Measurements from ENCODE around the gene FAM90A1. TPM values are rescaled to one million over a fixed set of nuclear protein-coding genes. Genes with fewer than 3 reads are reported as not detected.
"Not testable (repeated sequence)": the region's sequence is repeated elsewhere in the genome, so short reads cannot be mapped to it uniquely, and the experiment has no call there.

FAM90A1 gene
- total RNA-seq, 4 donors from 2014 or later: not detected

DNA sequence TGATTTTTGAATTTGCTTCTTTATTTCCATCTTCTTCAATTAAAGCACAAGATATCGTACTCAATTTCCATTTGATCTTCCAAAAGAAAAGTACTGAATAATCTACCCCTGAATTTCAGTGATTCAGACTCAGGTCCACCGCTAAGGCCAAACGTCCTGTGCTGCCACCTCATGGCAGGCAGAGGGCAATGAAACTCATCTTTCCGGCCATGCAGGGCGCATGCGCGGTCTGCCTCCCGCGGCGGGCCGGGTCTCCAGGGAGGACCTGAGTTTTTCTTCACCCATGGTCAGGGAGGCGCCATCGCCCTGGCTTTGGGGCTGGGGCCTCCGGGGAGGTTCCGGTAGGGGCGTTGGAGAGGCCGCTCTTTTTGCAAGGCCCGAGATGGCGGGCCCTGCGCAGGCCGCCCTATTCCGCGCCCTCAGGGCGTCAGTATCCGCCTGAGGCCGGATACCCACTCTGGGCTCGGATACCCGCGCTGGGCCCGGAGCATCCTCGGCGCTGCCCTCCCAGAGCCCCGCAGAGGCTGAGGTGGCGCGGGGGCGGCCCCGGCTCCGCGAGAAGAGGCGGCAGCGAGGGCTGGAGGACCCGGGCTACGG is 47.3 kb downstream of the FAM90A1 start:
- DNase-seq: peak; percentile 39 to 58
- intact Hi-C loops (cut with DNase I; ENCODE audit: low total_unique reads); H3K4me1 ChIP-seq; H3K36me3 ChIP-seq; H3K27me3 ChIP-seq; ATAC-seq; H3K9me3 ChIP-seq; in situ Hi-C loops (cut with MboI; ENCODE audit: low sequenced_read_pairs in 4 of 4): not testable (repeated sequence)
- H3K4me3 ChIP-seq: peak overlapping the region; percentile 66 to 92 (median 86)
- H3K27ac ChIP-seq: peak overlapping the region; percentile 65 to 75 (median 74)
- TF ChIP-seq, protein P1, sequence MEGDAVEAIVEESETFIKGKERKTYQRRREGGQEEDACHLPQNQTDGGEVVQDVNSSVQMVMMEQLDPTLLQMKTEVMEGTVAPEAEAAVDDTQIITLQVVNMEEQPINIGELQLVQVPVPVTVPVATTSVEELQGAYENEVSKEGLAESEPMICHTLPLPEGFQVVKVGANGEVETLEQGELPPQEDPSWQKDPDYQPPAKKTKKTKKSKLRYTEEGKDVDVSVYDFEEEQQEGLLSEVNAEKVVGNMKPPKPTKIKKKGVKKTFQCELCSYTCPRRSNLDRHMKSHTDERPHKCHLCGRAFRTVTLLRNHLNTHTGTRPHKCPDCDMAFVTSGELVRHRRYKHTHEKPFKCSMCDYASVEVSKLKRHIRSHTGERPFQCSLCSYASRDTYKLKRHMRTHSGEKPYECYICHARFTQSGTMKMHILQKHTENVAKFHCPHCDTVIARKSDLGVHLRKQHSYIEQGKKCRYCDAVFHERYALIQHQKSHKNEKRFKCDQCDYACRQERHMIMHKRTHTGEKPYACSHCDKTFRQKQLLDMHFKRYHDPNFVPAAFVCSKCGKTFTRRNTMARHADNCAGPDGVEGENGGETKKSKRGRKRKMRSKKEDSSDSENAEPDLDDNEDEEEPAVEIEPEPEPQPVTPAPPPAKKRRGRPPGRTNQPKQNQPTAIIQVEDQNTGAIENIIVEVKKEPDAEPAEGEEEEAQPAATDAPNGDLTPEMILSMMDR (IDR thresholded peaks at IDR 0.05 in 4 of 5, conservative IDR thresholded peaks at IDR 0.05 in 1 of 5): peak in 4 of 5 experiments; percentile 29 to 72 (median 66)
- TF ChIP-seq POLR2A (IDR thresholded peaks at IDR 0.05): peak in 1 of 2 donors; percentile 14

DNA sequence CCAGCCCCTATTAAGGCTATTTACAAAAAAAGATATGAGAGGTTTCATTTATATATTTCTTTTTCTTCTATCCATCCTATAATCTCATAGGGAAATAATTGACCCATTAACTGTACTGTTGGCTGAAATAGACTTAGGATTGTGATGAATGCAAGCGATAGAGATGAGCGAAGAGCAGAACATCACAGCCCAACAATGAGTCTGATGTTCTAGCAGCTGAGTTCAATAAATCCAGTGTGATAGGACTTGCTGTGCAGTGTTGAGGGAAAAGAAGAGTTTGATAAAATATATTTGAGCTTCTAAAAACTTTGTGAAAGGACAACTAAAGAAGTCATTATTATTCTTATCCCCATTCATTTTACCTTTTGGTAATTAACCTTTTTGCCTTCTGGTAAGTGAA is 54.5 kb downstream of the FAM90A1 start:
- H3K36me3 ChIP-seq; H3K27ac ChIP-seq; DNase-seq; ATAC-seq; H3K4me1 ChIP-seq; in situ Hi-C loops (cut with MboI; ENCODE audit: low sequenced_read_pairs in 4 of 4); H3K9me3 ChIP-seq; H3K27me3 ChIP-seq; intact Hi-C loops (cut with DNase I; ENCODE audit: low total_unique reads); H3K4me3 ChIP-seq: not testable (repeated sequence)

Other genes with a start within 250 kb of the FAM90A1 start
- gene FOXJ2, start 194.9 kb downstream of the FAM90A1 start, total RNA-seq: 10 to 100 TPM; 14.3 to 28.0 (median 22.8) TPM
- 1 to 10 TPM in 3 of 4 donors, under 1 TPM in 1; 0.95 to 4.7 (median 2.4) TPM for gene C3AR1, start 161.3 kb downstream of the FAM90A1 start, total RNA-seq
- 10 to 100 TPM; 15.2 to 27.6 (median 15.8) TPM for gene NECAP1, start 145.3 kb downstream of the FAM90A1 start, total RNA-seq
- gene CLEC4A, start 104.0 kb downstream of the FAM90A1 start, total RNA-seq: not detected
- gene ZNF705A, start 70.6 kb downstream of the FAM90A1 start, total RNA-seq: not detected
- gene CLEC6A, start 228.3 kb upstream of the FAM90A1 start, total RNA-seq: not detected